SK-N-SH (cell line): ENCODE results near the gene INPP5E. TPM values are rescaled to one million over a fixed set of nuclear protein-coding genes. Genes with fewer than 3 reads are reported as not detected.

ENCODE experiments used
- CTCF ChIA-PET: fragments of 300-600, 350-600 bp; formaldehyde crosslinking; extraction: SDS; loops from one replicate; lab custom pipeline; 2021; lab: Yijun Ruan, JAX
- POLR2A ChIA-PET: fragments of 350-600 bp; sonication (Branson Sonifier 250); formaldehyde crosslinking; extraction: SDS; loops from one replicate; lab custom pipeline; 2020; ENCODE audit warnings: antibody characterized with exemption, inconsistent platforms; lab: Yijun Ruan, JAX
- DNase-seq: peaks from one replicate; pipeline ENCODE4 v3.0.0; 2012
- H2AFZ ChIP-seq: fragments of 200-600 bp; sonication (generic); 2 replicates; pipeline ENCODE4 v1.8.1; 2016; ENCODE audit warnings: antibody characterized with exemption, mild to moderate bottlenecking, low read depth
- H3F3A ChIP-seq: fragments of 200-600 bp; sonication (generic); replicated peaks from 2 replicates; pipeline ENCODE3; 2016; ENCODE audit warnings: antibody characterized with exemption, mild to moderate bottlenecking; ENCODE audit not compliant: insufficient read depth
- H3K27ac ChIP-seq, 2 experiments: fragments of 200-500 bp in 1 of 2; fragments of 200-600 bp in 1 of 2; sonication (Bioruptor generic) in 1 of 2; sonication (generic), shearing (Covaris generic) in 1 of 2; 2 replicates each; pipeline versions ENCODE4 v1.5.1 to v1.6.1; 2014 to 2016; ENCODE audit warnings: low read depth in 2 of 2, inconsistent platforms in 1 of 2, low read length in 1 of 2, mild to moderate bottlenecking in 1 of 2, mixed read lengths in 1 of 2
- H3K27me3 ChIP-seq: fragments of 200-600 bp; sonication (generic), shearing (Covaris generic); 2 replicates; pipeline ENCODE4 v1.6.1; 2016; ENCODE audit warnings: mixed run types; ENCODE audit not compliant: insufficient read depth
- H3K36me3 ChIP-seq, 2 experiments: fragments of 200-500 bp in 1 of 2; fragments of 200-600 bp in 1 of 2; sonication (Bioruptor generic) in 1 of 2; sonication (generic) in 1 of 2; replicated peaks in 1 of 2; 2 replicates each; pipeline versions ENCODE3 to v1.5.1; 2014 to 2016; ENCODE audit warnings: low read length in 1 of 2, mild to moderate bottlenecking in 1 of 2; ENCODE audit not compliant: insufficient read depth in 2 of 2, control insufficient read depth in 1 of 2
- H3K4me1 ChIP-seq, 2 experiments: fragments of 200-500 bp in 1 of 2; fragments of 200-600 bp in 1 of 2; sonication (Bioruptor generic) in 1 of 2; sonication (generic), shearing (Covaris generic) in 1 of 2; 2 replicates each; pipeline versions ENCODE4 v1.5.1 to v1.6.1; 2014 to 2016; ENCODE audit warnings: low read depth in 1 of 2, low read length in 1 of 2, mixed run types in 1 of 2; ENCODE audit not compliant: insufficient read depth in 2 of 2, control insufficient read depth in 1 of 2
- H3K4me2 ChIP-seq: fragments of 200-600 bp; sonication (generic), shearing (Covaris generic); 2 replicates; pipeline ENCODE4 v1.6.1; 2017; ENCODE audit warnings: mixed run types
- H3K4me3 ChIP-seq, 2 experiments: fragments of 200-500 bp in 1 of 2; fragments of 200-600 bp in 1 of 2; sonication (Bioruptor generic) in 1 of 2; sonication (generic), shearing (Covaris generic) in 1 of 2; 2 replicates each; pipeline versions ENCODE4 v1.5.1 to v1.8.1; 2014 to 2016; ENCODE audit warnings: low read depth in 2 of 2, inconsistent platforms in 1 of 2, low read length in 1 of 2, mild to moderate bottlenecking in 1 of 2, mixed read lengths in 1 of 2, moderate library complexity in 1 of 2
- H3K79me2 ChIP-seq: fragments of 200-600 bp; sonication (generic); 2 replicates; pipeline ENCODE4 v1.8.1; 2017; ENCODE audit warnings: mild to moderate bottlenecking; ENCODE audit not compliant: insufficient read depth
- H3K9ac ChIP-seq: fragments of 200-600 bp; sonication (generic); 2 replicates; pipeline ENCODE4 v1.6.1; 2017; ENCODE audit warnings: mixed run types
- H3K9me2 ChIP-seq: fragments of 200-600 bp; sonication (generic); 2 replicates; pipeline ENCODE4 v1.6.1; 2017; ENCODE audit warnings: mixed run types
- H3K9me3 ChIP-seq: fragments of 200-600 bp; sonication (generic); 2 replicates; pipeline ENCODE4 v1.6.1; 2017; ENCODE audit warnings: mixed run types, mild to moderate bottlenecking, moderate library complexity
- H4K20me1 ChIP-seq: fragments of 200-600 bp; sonication (generic); 2 replicates; pipeline ENCODE4 v1.6.1; 2017; ENCODE audit warnings: mild to moderate bottlenecking, mixed run types; ENCODE audit not compliant: insufficient read depth
- CTCF ChIP-seq: fragments of 200-600 bp; sonication (generic); IDR thresholded peaks from 2 replicates; pipeline ENCODE4 v1.6.1; 2017; ENCODE audit warnings: antibody characterized with exemption, mild to moderate bottlenecking, moderate library complexity
- FOXM1 ChIP-seq: IDR thresholded peaks from 2 replicates; pipeline ENCODE4 v1.4.0; 2012; ENCODE audit warnings: low read depth, mild to moderate bottlenecking
- GABPA ChIP-seq: IDR thresholded peaks from 2 replicates; pipeline ENCODE4 v1.4.0; 2012; ENCODE audit warnings: low read depth, mild to moderate bottlenecking
- MEF2A ChIP-seq: IDR thresholded peaks from 2 replicates; pipeline ENCODE4 v1.4.0; 2012; ENCODE audit warnings: low read depth, borderline replicate concordance
- SIN3A ChIP-seq: IDR thresholded peaks from 2 replicates; pipeline ENCODE4 v1.6.1; 2012; ENCODE audit warnings: low read depth, mild to moderate bottlenecking, low read length, moderate library complexity, borderline replicate concordance
- TAF1 ChIP-seq: IDR thresholded peaks from 2 replicates; pipeline ENCODE4 v1.6.1; 2012; ENCODE audit warnings: low read depth, mild to moderate bottlenecking, low read length, moderate library complexity, borderline replicate concordance
- TEAD4 ChIP-seq: IDR thresholded peaks from 2 replicates; pipeline ENCODE4 v1.4.0; 2012; ENCODE audit warnings: mild to moderate bottlenecking, borderline replicate concordance; ENCODE audit not compliant: insufficient read depth
- YY1 ChIP-seq: IDR thresholded peaks from 2 replicates; pipeline ENCODE4 v1.4.0; 2012; ENCODE audit warnings: low read depth, mild to moderate bottlenecking
- WGBS: methylation state at CpG from one replicate; pipeline ENCODE4 v1.1.6; 2017; ENCODE audit warnings: low lambda C conversion rate; 5-methylcytosine and 5-hydroxymethylcytosine counted together
- polyA plus RNA-seq, 3 experiments: library from polyadenylated mRNA; depleted of rRNA; stranded (reverse); fragments of >200 nt; gene quantifications; 2 replicates each; pipeline ENCODE4 v1.2.3, GENCODE V29; 2012

The INPP5E gene
- polyA plus RNA-seq, 1 of the 3 experiments (the other 2 are of a cell fraction): 12.8 TPM

- no peak overlapping the region for H3K27ac ChIP-seq
- CTCF ChIA-PET: interaction anchor here (1.3 to 3.9 kb wide), 3 partner anchors 16 to 67 kb away, joined by 3 to 15 read pairs (median 4); partner anchors contain the start of gene DNLZ
- H3K4me2 ChIP-seq: no peak overlapping the region
- no peak overlapping the region for H3K4me3 ChIP-seq
- H3F3A ChIP-seq: no peaks in the 10 kb centered on the region
- no peak overlapping the region for H2AFZ ChIP-seq
- no peak overlapping the region for H3K9ac ChIP-seq
- POLR2A ChIA-PET: no interaction called here
- no peaks in the 10 kb centered on the region for H3K27me3 ChIP-seq
- peaks cover 6 to 75% of the 10 kb centered on the region in 2 experiments for H3K36me3 ChIP-seq
- no peaks in the 10 kb centered on the region for H3K9me2 ChIP-seq
- H3K4me1 ChIP-seq: peaks cover 0 to 13% of the 10 kb centered on the region in 2 experiments; a peak in 1 of 4 replicates
- 95% methylated on average over 8 of the region's 11 CpGs for WGBS
- no peaks in the 10 kb centered on the region for H3K9me3 ChIP-seq
- no peak for TF ChIP-seq SIN3A
- no peak for DNase-seq
- H4K20me1 ChIP-seq: no peaks in the 10 kb centered on the region
- no peaks in the 10 kb centered on the region for H3K79me2 ChIP-seq
Measured at GRCh38 chr9:136379891-136380290, 59.8 kb downstream of the INPP5E start.

GRCh38 chr9:136379401-136379800, 60.2 kb downstream of the INPP5E start:
- no peaks in the 10 kb centered on the region for H4K20me1 ChIP-seq
- H3K9me2 ChIP-seq: no peaks in the 10 kb centered on the region
- no peaks in the 10 kb centered on the region for H3F3A ChIP-seq
- H3K4me2 ChIP-seq: no peak overlapping the region
- H3K9me3 ChIP-seq: no peaks in the 10 kb centered on the region
- TF ChIP-seq TAF1 (no peak), MEF2A (no peak), FOXM1 (no peak), TEAD4 (no peak)
- H3K79me2 ChIP-seq: no peaks in the 10 kb centered on the region
- no peak overlapping the region for H3K9ac ChIP-seq
- ChIA-PET CTCF (interaction anchor here (1.3 to 3.9 kb wide), 4 partner anchors 16 to 66 kb away, joined by 3 to 15 read pairs (median 4); partner anchors contain the start of genes DNLZ and SNAPC4), POLR2A (no interaction called here)
- H3K27ac ChIP-seq: no peak overlapping the region
- no peak overlapping the region for H3K4me3 ChIP-seq
- H3K27me3 ChIP-seq: no peaks in the 10 kb centered on the region
- no peak for DNase-seq
- no peak overlapping the region for H2AFZ ChIP-seq
- peaks cover 0 to 17% of the 10 kb centered on the region in 2 experiments; a peak in 1 of 4 replicates for H3K4me1 ChIP-seq
- 100% methylated on average over 4 of the region's 11 CpGs for WGBS
- peaks cover 1 to 78% of the 10 kb centered on the region in 2 experiments for H3K36me3 ChIP-seq

GRCh38 chr9:136379003-136379287, 60.7 kb downstream of the INPP5E start:
- no peak overlapping the region for H3K9ac ChIP-seq
- H3K4me2 ChIP-seq: no peak overlapping the region
- no peaks in the 10 kb centered on the region for H3F3A ChIP-seq
- peaks cover 0 to 22% of the 10 kb centered on the region in 2 experiments; a peak in 1 of 4 replicates for H3K4me1 ChIP-seq
- H2AFZ ChIP-seq: no peak overlapping the region
- TF ChIP-seq YY1: no peak
- TF ChIP-seq CTCF: no peak
- TF ChIP-seq GABPA: no peak
- no peak for TF ChIP-seq TEAD4
- DNase-seq: no peak
- peaks cover 0 to 73% of the 10 kb centered on the region in 2 experiments for H3K36me3 ChIP-seq
- H3K4me3 ChIP-seq: no peak overlapping the region
- ChIA-PET POLR2A (no interaction called here), CTCF (interaction anchor here (1.3 to 3.9 kb wide), 4 partner anchors 15 to 66 kb away, joined by 3 to 15 read pairs (median 4); partner anchors contain the start of genes DNLZ and SNAPC4)
- no peaks in the 10 kb centered on the region for H3K27me3 ChIP-seq
- H4K20me1 ChIP-seq: no peaks in the 10 kb centered on the region
- H3K27ac ChIP-seq: no peak overlapping the region
- H3K9me2 ChIP-seq: no peaks in the 10 kb centered on the region
- no peaks in the 10 kb centered on the region for H3K79me2 ChIP-seq
- WGBS: 91% methylated on average over 9 of the region's 18 CpGs
- no peaks in the 10 kb centered on the region for H3K9me3 ChIP-seq

Other genes starting within 250 kb of the INPP5E start
- not detected in 2 replicates for gene LHX3, start 234.7 kb downstream of the INPP5E start, polyA plus RNA-seq (2012; rRNA removed)
- gene QSOX2, start 194.0 kb downstream of the INPP5E start, polyA plus RNA-seq (2012; rRNA removed): 25.5 and 26.6 TPM in 2 replicates
- gene CCDC187, start 135.8 kb downstream of the INPP5E start, polyA plus RNA-seq (2012; rRNA removed): not detected in 2 replicates
- 22.8 and 26.7 TPM in 2 replicates for gene GPSM1, start 112.3 kb downstream of the INPP5E start, polyA plus RNA-seq (2012; rRNA removed)
- gene DNLZ, start 76.1 kb downstream of the INPP5E start, polyA plus RNA-seq (2012; rRNA removed): 24.5 and 40.6 TPM in 2 replicates
- 1.1 and 1.7 TPM in 2 replicates for gene CARD9, start 66.2 kb downstream of the INPP5E start, polyA plus RNA-seq (2012; rRNA removed)
- 7.7 and 9.2 TPM in 2 replicates for gene SNAPC4, start 39.7 kb downstream of the INPP5E start, polyA plus RNA-seq (2012; rRNA removed)
- gene ENTR1, start 29.2 kb downstream of the INPP5E start, polyA plus RNA-seq (2012; rRNA removed): 71.3 and 75.0 TPM in 2 replicates
- 125 and 134 TPM in 2 replicates for gene PMPCA, start 29.2 kb downstream of the INPP5E start, polyA plus RNA-seq (2012; rRNA removed)
- gene SEC16A, start 43.2 kb upstream of the INPP5E start, polyA plus RNA-seq (2012; rRNA removed): 14.8 and 25.9 TPM in 2 replicates
- 2.6 and 6.6 TPM in 2 replicates for gene NOTCH1, start 106.2 kb upstream of the INPP5E start, polyA plus RNA-seq (2012; rRNA removed)
- 39.8 and 43.0 TPM in 2 replicates for gene EGFL7, start 223.1 kb upstream of the INPP5E start, polyA plus RNA-seq (2012; rRNA removed)
- gene AGPAT2, start 247.6 kb upstream of the INPP5E start, polyA plus RNA-seq (2012; rRNA removed): 41.8 and 46.8 TPM in 2 replicates